Stimulated activated CD8-positive, alpha-beta memory T cell treated with anti-CD3 and anti-CD28 coated beads, Interleukin-12 subunit alpha, Interleukin-12 subunit beta, amount 100 ng/mL, for 24 hours (primary cell): ENCODE data around the gene ADD1.

Source experiments
- DNase-seq: peaks from one replicate; pipeline ENCODE4 v3.0.0-alpha.2; 2020; ENCODE audit errors: extremely low read depth

The ADD1 gene

GRCh38 chr4:2860391-2861348 is 17.0 kb downstream of the ADD1 start:
- DNase-seq: no peak

DNA sequence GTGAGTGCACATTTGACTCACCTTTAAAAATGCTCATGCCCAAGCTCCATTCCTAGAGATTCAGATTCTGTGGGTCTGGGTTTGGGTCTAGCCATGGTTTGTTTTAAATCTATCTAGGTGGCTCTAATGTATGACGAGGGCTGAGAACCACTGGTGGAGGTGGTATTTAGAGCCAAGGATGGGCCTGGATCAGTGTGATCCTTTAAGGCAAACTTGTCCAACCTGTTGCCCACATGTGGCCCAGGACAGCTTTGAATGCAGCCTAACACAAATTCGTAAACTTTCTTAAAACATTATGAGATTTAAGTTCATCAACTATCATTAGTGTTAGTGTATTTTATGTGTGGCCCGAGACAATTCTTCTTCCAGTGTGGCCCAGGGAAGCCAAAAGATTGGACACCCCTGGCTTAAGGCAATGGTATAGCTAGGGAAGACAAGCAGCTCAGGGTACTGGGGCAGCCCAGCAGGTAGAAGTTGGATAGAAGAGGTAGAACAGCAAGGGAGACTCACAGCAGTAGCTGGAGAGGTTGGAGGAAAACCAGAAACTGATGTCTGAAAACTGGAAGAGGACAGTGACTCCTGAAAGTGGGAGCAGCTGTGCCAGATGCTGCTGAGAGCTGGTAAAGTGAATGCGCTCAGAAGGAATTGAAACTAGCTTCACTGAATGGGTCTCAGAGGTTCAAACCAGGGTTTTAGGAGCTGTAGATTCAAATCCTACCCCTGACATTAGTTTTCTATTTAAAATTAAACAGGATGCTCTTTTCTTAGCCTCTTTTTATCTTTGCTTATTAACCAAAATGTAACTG is 18.2 kb downstream of the ADD1 start:
- no peak for DNase-seq

DNA sequence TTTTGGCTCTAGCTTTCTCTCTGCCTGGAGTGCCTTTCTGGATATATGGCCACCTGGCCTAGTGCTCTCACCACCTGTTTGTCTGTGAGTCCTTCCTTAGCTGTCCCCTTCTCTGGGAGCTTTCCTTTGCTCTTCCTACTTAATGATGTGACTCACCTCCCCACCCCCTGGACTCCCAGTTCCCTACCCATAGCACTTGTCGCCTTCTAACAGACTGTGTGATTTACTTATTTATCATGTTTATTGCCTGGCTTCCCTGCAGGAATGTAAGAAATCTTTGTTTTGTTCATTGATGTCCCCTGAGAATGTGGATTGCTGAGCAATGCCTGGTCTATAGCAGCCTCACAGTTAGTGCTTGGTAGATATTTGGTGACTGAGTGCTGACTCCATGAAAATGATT is 18.9 kb downstream of the ADD1 start:
- DNase-seq: no peak

DNA sequence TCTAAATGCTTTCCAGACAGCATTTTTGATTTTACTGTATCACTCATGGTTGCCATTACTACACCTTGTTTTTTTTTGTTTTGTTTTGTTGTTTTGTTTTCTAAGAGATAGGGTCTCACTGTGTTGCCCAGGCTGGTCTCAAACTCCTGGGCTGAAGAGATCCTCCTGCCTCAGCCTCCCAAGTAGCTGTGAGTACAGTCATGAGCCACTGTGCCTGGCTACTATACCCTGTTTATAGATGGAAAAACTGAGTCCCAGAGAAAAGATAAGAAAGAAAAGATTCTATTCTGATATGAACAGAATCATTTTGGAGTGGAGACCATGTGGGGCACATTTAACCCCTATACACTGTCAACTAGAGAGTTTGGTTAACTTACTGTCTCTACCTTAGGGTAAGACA is 20.0 kb downstream of the ADD1 start:
- no peak for DNase-seq

DNA sequence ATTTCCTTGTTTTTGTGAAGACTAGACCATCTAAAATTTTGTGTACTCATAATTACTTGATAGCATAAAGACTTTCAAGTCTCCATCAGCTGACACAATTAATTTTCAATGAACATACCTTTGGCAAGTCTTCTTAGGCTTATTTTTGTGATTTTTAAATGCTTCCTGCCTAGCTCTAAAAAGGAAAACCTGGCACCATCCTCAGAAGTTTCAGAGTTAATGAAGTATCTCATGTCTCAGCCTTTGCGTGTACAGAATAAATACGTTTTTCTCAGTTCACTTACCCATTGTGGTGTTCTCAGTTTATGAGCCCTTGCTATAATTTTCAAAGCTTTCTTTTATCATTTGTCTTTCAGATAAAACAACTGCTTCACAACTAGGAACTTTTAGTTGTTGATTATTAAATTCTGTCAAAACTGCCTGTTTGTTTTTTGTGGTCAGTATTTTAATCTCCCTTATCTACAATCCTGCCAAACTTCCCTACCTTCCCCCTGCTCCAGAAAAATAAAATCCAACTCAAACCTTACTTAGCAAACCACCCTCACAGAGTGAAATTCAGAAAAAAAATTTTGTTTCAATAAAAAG is 21.6 kb downstream of the ADD1 start:
- DNase-seq: no peak

DNA sequence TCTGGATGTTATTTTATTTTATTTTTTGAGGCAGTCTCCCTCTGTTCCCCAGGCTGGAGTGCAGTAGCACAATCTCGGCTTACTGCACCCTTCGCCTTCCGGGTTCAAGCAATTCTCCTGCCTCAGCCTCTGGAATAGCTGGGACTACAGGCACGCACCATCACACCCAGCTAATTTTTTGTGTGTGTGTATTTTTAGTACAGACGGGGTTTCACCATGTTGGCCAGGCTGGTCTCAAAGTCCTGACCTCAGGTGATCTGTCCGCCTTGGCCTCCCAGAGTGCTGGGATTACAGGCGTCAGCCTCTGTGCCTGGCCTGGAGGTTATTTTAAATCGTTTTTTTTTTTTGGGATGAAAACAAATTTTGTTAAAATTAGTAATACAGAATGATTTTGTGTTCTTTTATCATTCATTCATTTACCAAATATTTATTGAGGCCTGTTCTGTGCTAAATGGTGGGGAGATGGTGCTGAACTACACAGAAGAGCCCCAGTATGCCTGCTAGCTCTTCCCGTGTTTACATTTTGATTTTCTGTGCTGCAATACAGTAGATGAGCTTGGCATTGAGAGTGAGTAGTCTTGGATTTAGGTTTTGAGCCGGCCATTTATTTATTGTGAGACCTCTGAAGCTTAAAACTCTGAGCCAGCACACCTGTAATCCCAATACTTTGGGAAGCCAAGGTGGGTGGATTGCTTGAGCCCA is 22.7 kb downstream of the ADD1 start:
- no peak for DNase-seq

- no peak for DNase-seq
Observed at GRCh38 chr4:2866891-2867290, 23.2 kb downstream of the ADD1 start.

DNA sequence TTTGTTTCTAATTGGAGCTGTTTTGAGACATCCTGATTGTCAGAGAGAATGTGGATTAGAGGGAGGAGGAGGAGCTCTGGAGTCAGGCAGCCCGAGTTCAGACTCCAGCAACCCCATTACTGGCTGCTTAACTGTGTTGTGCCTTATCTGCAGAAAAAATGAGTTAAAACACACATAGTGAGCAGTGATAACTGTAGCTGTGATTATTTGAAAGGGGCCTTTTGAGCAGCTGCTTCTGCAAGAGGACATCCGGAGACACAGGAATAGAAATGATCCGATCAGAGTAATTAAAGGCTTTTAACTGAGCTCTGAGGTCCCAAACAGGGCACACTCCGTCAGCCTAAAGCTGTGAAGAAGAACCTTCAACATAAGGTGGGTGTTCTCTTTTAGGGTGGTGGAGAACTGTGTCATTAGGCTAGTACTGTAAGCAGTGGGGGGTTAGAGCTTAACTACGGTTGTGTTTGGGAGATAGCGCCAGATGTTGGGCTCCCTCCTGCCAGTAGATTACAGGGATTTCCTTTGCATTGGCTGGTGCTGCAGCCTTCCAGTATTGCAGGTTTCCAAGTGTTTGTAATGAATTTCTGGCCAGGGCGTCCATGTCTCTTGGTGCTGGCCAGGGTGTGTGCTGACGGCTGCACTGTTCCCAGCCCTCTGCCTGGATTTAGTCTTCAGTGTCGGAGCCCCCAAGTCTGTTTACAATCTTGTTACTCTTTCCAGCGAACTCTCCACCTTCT is 24.3 kb downstream of the ADD1 start:
- no peak for DNase-seq

DNA sequence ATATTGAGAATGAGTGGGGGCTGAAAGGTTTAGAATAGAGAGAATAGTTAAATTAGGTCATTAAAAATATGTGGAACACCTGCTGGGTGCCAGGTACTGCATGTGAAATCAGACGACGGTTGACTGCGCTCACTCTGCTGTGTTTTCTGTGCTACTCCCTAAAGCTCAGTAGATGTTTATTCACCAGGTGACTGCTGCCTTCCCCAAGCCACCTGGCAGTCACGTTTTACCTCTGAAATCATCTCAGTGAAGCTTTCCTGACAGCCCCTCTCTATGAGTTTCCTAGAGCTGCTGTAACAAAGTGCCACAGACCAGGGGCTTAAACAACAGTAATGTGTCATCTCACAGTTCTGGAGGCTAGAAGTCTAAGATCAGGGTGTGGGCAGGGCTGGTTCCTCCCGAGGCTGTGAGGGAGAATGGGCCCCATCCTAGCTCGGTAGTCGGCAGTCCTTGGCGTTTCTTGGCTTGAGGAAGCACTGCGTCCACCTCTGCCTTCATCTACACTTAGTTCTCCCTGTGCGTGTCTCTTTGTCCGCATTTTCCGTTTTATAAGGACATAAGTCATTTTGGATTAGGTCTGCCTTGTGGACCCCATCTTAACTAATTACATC is 25.3 kb downstream of the ADD1 start:
- no peak for DNase-seq

DNA sequence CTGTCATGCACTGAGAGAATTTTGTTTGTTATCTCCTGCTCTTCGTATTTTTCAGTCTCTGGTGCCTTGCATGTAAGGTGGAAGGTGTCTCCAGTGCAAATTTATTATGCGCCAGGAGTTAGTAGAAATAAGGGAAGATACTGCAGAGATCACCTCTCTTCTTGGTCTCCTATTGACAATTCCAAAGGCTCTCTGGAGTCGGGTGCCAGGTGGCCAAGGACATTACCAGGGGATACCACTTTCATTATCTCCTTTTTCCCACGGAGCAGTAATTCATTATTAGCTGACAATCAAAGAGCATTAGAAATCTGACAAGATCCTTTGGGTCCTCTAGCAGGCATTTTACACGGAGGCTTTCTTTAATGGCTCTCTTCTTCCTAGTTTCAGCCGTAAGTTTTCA is 26.0 kb downstream of the ADD1 start:
- no peak for DNase-seq

DNA sequence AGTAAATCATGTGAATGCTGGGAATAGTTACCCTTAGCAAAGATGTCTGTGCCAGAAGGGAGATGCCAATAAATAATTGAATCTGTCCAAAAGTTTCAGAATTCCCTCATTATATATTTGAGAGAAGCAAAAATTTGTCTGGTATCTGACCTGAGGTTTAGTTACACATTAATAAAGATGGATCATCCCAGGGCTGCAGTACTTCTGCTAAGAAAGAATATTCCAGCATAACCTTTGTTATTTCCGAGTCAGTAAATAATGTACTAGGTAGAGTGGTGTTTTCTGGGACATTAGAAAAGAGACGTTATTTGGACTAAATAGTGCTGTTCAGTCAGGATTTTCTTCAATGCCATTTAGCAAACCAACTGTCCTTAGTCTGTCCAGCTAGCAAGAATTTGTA is 26.4 kb downstream of the ADD1 start:
- DNase-seq: no peak

DNA sequence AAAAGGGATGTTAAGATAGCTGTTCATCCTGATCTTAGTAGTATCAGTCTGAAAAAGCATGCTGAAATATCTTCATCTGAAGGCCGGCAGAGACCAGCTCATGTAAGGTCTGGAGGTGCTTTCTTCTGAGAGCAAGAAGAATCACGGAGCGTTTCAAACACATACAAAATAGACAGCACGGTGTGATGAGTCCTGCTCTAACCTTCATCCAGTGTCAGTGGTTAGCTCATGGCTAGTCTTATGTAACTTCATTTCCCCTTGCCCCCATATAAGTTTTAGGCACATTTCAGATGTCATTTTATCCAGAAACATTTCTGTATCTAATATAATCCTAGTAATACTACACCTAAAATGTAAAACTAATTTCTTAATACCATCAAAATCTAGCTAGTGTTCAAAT is 27.8 kb downstream of the ADD1 start:
- no peak for DNase-seq

- DNase-seq: no peak
Observed at GRCh38 chr4:2871911-2872310, 28.3 kb downstream of the ADD1 start.

DNA sequence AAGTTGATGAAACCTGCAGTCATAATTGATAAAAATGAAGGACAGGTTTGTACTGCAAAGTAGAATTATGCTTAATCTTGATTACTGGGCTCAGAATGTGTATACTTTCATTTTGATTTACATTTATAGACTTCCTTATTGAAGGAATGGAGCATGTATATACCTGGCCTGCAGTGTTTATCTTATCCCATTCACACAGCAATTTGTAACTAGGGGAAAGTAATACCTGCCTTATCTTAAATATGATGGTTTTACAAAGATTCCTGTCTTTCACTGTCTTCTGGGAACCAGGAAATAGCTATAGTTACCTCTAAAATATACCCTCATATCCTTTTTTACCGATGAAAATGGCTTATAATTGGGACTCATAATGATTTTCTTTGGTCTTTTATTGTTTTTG is 29.7 kb downstream of the ADD1 start:
- no peak for DNase-seq

GRCh38 chr4:2874861-2875260 is 31.2 kb downstream of the ADD1 start:
- DNase-seq: no peak

DNA sequence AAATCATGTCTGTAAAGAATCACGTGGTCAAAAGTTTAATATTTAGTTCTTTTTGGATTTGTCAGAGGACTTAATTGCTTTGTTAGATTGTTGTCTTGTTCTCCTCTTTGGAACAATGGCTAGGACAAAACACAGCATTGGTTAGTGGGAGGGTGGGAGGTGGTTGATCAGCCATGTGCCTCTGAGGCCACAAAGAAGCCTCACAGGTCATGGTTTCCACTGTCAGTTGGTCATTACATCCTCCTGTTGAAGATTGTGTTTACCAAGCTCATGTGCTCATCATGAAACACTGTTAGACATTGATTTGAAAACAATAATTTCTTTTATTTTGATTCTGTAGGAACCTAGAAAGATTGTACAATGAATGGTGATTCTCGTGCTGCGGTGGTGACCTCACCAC is 31.9 kb downstream of the ADD1 start:
- DNase-seq: no peak

- DNase-seq: no peak
Observed at GRCh38 chr4:2878346-2878745, 34.7 kb downstream of the ADD1 start.

DNA sequence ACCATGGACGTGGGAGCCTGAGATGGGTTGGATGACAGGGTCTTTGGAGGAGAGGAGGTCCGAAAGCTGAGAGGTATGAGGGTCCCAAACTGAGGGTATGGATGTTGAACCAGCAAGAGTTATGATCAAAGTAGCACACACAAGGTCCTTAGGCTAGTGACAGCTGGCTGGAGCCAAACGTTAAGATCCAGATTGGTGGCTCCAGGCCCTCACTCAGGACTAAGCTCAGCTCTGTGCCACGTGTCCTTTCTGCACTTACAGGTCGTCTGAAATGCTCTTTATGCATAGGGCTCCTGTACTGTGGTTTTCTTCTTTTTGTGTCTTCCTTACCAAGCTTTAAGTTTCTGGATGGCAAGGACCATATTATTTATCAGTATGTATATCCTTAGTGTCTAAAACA is 35.4 kb downstream of the ADD1 start:
- no peak for DNase-seq

DNA sequence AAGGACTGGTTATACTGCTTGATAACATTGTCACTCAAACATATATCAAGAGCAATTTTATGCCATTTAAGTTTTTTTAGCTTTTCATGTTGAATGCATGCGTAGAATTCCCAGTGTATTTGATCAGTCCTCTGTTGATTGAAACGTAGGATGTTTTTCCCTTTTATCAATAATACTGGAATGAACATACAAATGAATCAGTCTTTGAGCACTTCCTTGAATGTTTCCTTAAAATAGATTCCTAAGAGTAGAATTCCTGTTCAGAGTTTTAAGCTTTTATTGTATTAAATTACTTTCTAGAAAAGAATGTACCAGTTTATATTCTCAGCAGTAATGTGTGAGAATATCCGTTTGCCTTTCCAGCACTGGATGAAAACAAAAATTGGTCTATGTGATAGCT is 37.8 kb downstream of the ADD1 start:
- no peak for DNase-seq

GRCh38 chr4:2882341-2882740 is 38.7 kb downstream of the ADD1 start:
- DNase-seq: no peak

- no peak for DNase-seq
Observed at GRCh38 chr4:2886161-2886560, 42.5 kb downstream of the ADD1 start.
